Panc1 (cell line): ENCODE results near the gene HOXA2. TPM values are rescaled to one million over a fixed set of nuclear protein-coding genes. Genes with fewer than 3 reads are reported as not detected.
A peak's percentile ranks its signal among the peaks of the same experiment; 100 is the strongest.

Source experiments
- ATAC-seq: fragments of 200-7000 bp; cut with Tn5 transposase; 2 replicates; pipeline ENCODE4 v1.9.1; 2020; ENCODE audit warnings: mild to moderate bottlenecking, moderate library complexity
- BruUV-seq: library from RNA; stranded (reverse); fragments of 400-500 nt; replicated peaks from 2 replicates; lab custom pipeline; 2021; lab: Mats Ljungman, UMichigan
- CTCF ChIA-PET: fragments of 300-600 bp; sonication (Branson Sonifier 250); formaldehyde crosslinking; loops from one replicate; lab custom pipeline; 2022; ENCODE audit warnings: antibody characterized with exemption; lab: Charles Lee
- POLR2A ChIA-PET: fragments of 300-600 bp; sonication (Branson Sonifier 250); formaldehyde crosslinking; loops from one replicate; lab custom pipeline; 2022; ENCODE audit warnings: antibody characterized with exemption; lab: Charles Lee
- DNase-seq: peaks from one replicate; pipeline ENCODE4 v3.0.0-alpha.2; 2010; ENCODE audit warnings: low read depth, low spot score
- H3K27ac ChIP-seq: 2 replicates; pipeline ENCODE4 v1.5.1; 2011; ENCODE audit warnings: mild to moderate bottlenecking, low read length, inconsistent platforms
- H3K27me3 ChIP-seq: fragments of 200-500 bp; sonication (Bioruptor generic); 2 replicates; pipeline ENCODE4 v1.6.0; 2014; ENCODE audit warnings: low read length, inconsistent platforms; ENCODE audit not compliant: control insufficient read depth, insufficient read depth
- H3K36me3 ChIP-seq: fragments of 200-500 bp; sonication (Bioruptor generic); 2 replicates; pipeline ENCODE4 v1.5.1; 2014; ENCODE audit warnings: inconsistent platforms, mild to moderate bottlenecking, low read length, moderate library complexity; ENCODE audit not compliant: control insufficient read depth, insufficient read depth
- H3K4me1 ChIP-seq: 2 replicates; pipeline ENCODE4 v1.5.1; 2011; ENCODE audit warnings: inconsistent platforms, mild to moderate bottlenecking, low read length, moderate library complexity; ENCODE audit not compliant: control insufficient read depth, insufficient read depth
- H3K4me3 ChIP-seq, 2 experiments: 2 replicates each; pipeline ENCODE4 v1.5.1; 2011 to 2012; ENCODE audit warnings: low read depth in 2 of 2, low read length in 2 of 2, mild to moderate bottlenecking in 2 of 2, inconsistent platforms in 1 of 2, moderate library complexity in 1 of 2
- H3K9me3 ChIP-seq: fragments of 200-500 bp; sonication (Bioruptor generic); 2 replicates; pipeline ENCODE4 v1.5.1; 2014; ENCODE audit warnings: low read depth, mild to moderate bottlenecking, inconsistent platforms, low read length, moderate library complexity; ENCODE audit not compliant: control insufficient read depth, insufficient read depth
- POLR2AphosphoS5 ChIP-seq: IDR thresholded peaks from 2 replicates; pipeline ENCODE4 v1.6.1; 2012; ENCODE audit warnings: mild to moderate bottlenecking, low read depth, low read length, moderate library complexity
- SIN3A ChIP-seq: IDR thresholded peaks from 2 replicates; pipeline ENCODE4 v1.6.1; 2012; ENCODE audit warnings: low read depth, mild to moderate bottlenecking, low read length, moderate library complexity, borderline replicate concordance; ENCODE audit not compliant: insufficient read depth
- TCF7L2 ChIP-seq: IDR thresholded peaks from 2 replicates; pipeline ENCODE4 v1.6.1; 2011; ENCODE audit warnings: mild to moderate bottlenecking, low read depth, low read length, inconsistent platforms
- in situ Hi-C: cut with HindIII; loops from 2 replicates; pipeline ENCODE4 v1.10.0; 2016; ENCODE audit warnings: low sequenced_read_pairs, low pct_unique_long_range_greater_than_20kb
- intact Hi-C: fragments of 100-400 bp; cut with micrococcal nuclease; formaldehyde crosslinking; loops from one replicate; pipeline ENCODE4 v1.10.0; 2022; ENCODE audit not compliant: unreplicated experiment
- total RNA-seq: library from RNA; stranded (reverse); gene quantifications from one replicate; pipeline ENCODE4 v1.2.1, GENCODE V29; 2021; ENCODE audit not compliant: unreplicated experiment
- TF ChIP-seq, protein P1 (sequence below), 2 experiments: IDR thresholded peaks; 2 replicates each; pipeline ENCODE4 v1.6.1; 2011 to 2012; ENCODE audit warnings: low read depth in 2 of 2, control low read depth in 1 of 2, low read length in 1 of 2, mild to moderate bottlenecking in 1 of 2, moderate library complexity in 1 of 2; ENCODE audit not compliant: insufficient read depth in 1 of 2

The HOXA2 gene
- total RNA-seq, 1 experiment from 2014 or later: 2.9 TPM

- in situ Hi-C loops (no loop called here), intact Hi-C loops (no loop called here)
- CTCF ChIA-PET: interaction anchor here (0.6 kb wide), 2 partner anchors 23 to 62 kb away, joined by 3 to 4 read pairs; no protein-coding TSS in a partner anchor
- Histone ChIP-seq H3K27me3 (no peaks in the 10 kb centered on the region), H3K4me1 (peaks cover 56% of the 10 kb centered on the region), H3K36me3 (no peaks in the 10 kb centered on the region), H3K4me3 (peak overlapping the region; percentile 60 to 92), H3K9me3 (no peaks in the 10 kb centered on the region), H3K27ac (peak overlapping the region; percentile 99)
- DNase-seq (no peak), ATAC-seq (no peak)
- no peak for TF ChIP-seq SIN3A
- 0 out of 2 replicates have a peak, but pooled peaks have one; percentile 23 for TF ChIP-seq POLR2AphosphoS5
- TF ChIP-seq, protein P1, sequence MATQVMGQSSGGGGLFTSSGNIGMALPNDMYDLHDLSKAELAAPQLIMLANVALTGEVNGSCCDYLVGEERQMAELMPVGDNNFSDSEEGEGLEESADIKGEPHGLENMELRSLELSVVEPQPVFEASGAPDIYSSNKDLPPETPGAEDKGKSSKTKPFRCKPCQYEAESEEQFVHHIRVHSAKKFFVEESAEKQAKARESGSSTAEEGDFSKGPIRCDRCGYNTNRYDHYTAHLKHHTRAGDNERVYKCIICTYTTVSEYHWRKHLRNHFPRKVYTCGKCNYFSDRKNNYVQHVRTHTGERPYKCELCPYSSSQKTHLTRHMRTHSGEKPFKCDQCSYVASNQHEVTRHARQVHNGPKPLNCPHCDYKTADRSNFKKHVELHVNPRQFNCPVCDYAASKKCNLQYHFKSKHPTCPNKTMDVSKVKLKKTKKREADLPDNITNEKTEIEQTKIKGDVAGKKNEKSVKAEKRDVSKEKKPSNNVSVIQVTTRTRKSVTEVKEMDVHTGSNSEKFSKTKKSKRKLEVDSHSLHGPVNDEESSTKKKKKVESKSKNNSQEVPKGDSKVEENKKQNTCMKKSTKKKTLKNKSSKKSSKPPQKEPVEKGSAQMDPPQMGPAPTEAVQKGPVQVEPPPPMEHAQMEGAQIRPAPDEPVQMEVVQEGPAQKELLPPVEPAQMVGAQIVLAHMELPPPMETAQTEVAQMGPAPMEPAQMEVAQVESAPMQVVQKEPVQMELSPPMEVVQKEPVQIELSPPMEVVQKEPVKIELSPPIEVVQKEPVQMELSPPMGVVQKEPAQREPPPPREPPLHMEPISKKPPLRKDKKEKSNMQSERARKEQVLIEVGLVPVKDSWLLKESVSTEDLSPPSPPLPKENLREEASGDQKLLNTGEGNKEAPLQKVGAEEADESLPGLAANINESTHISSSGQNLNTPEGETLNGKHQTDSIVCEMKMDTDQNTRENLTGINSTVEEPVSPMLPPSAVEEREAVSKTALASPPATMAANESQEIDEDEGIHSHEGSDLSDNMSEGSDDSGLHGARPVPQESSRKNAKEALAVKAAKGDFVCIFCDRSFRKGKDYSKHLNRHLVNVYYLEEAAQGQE (IDR thresholded peaks at IDR 0.05; ENCODE audit: insufficient read depth in 1 of 2, low read depth in 2 of 2, low read length in 1 of 2): no peak
- POLR2A ChIA-PET: no interaction called here
- no TSS peak for BruUV-seq
These were observed 14.7 kb upstream of the HOXA2 start for GRCh38 chr7:27116962-27117886.

GRCh38 chr7:27116031-27116961 is 13.8 kb upstream of the HOXA2 start:
- peaks cover 60% of the 10 kb centered on the region for H3K4me1 ChIP-seq

More at GRCh38 chr7:27116031-27116961, 13.8 kb upstream of the HOXA2 start:
- H3K4me3 ChIP-seq: peak overlapping the region; percentile 60 to 92
- no peaks in the 10 kb centered on the region for H3K27me3 ChIP-seq
- TSS peak; percentile 77 for BruUV-seq
- in situ Hi-C loops: no loop called here
- ChIA-PET POLR2A (interaction anchor here (3.1 kb wide), 1 partner anchor 19 kb away, joined by 21 read pairs; the partner anchor contains the start of gene HOXA1), CTCF (interaction anchor here (0.6 kb wide), 1 partner anchor 22 kb away, joined by 4 read pairs; no protein-coding TSS in a partner anchor)
- no peak for ATAC-seq
- H3K36me3 ChIP-seq: no peaks in the 10 kb centered on the region
- DNase-seq: no peak
- H3K27ac ChIP-seq: peak overlapping the region; percentile 99
- no peaks in the 10 kb centered on the region for H3K9me3 ChIP-seq
- intact Hi-C loops: no loop called here
- TF ChIP-seq SIN3A: no peak
- 0 out of 2 replicates have a peak, but pooled peaks have one; percentile 45 for TF ChIP-seq TCF7L2
